Measurements from ENCODE around the gene ECT2L. TPM values are rescaled to one million over a fixed set of nuclear protein-coding genes. Genes with fewer than 3 reads are reported as not detected.

ECT2L gene
- total RNA-seq, 1 donor from 2014 or later: not detected

- no peak overlapping the region for H2AFZ ChIP-seq (ENCODE audit: low read depth, low read length)
- H3K27me3 ChIP-seq (ENCODE audit: insufficient read depth, low read length): no peaks in the 10 kb centered on the region
- H3K4me3 ChIP-seq (ENCODE audit: insufficient read depth, low read depth, low read length): no peak overlapping the region
- H3K36me3 ChIP-seq (ENCODE audit: insufficient read depth, low read length): no peaks in the 10 kb centered on the region
- FAIRE-seq (no peak), DNase-seq (ENCODE audit: low read depth) (no peak)
- no peak overlapping the region for H3K4me2 ChIP-seq (ENCODE audit: low read length)
- no peak overlapping the region for H3K9ac ChIP-seq (ENCODE audit: low read length)
- H3K27ac ChIP-seq (ENCODE audit: low read depth, low read length): no peak overlapping the region
- TF ChIP-seq EZH2 (IDR thresholded peaks at IDR 0.05; ENCODE audit: insufficient read depth, low read length) (no peak), CTCF (IDR thresholded peaks at IDR 0.05; ENCODE audit: insufficient read depth, low read depth, low read length) (no peak)
- no peaks in the 10 kb centered on the region for H4K20me1 ChIP-seq (ENCODE audit: insufficient read depth, low read length)
- Mint-ChIP-seq H3K27me3 (ENCODE audit: low read depth, unreplicated experiment) (no peaks in the 10 kb centered on the region), H3K4me3 (ENCODE audit: unreplicated experiment) (no peak overlapping the region), H3K4me1 (ENCODE audit: low read depth, unreplicated experiment) (no peaks in the 10 kb centered on the region), H3K27ac (ENCODE audit: unreplicated experiment) (no peak overlapping the region), H3K9me3 (ENCODE audit: unreplicated experiment) (no peaks in the 10 kb centered on the region), H3K36me3 (ENCODE audit: low read depth, unreplicated experiment) (no peaks in the 10 kb centered on the region)
- H3K79me2 ChIP-seq (ENCODE audit: insufficient read depth, low read length): no peaks in the 10 kb centered on the region
- H3K9me3 ChIP-seq (ENCODE audit: insufficient read depth, low read depth, low read length): no peaks in the 10 kb centered on the region
- H3K4me1 ChIP-seq (ENCODE audit: insufficient read depth, low read length): no peaks in the 10 kb centered on the region
These were observed 16.0 kb downstream of the ECT2L start for GRCh38 chr6:138811866-138812265.

DNA sequence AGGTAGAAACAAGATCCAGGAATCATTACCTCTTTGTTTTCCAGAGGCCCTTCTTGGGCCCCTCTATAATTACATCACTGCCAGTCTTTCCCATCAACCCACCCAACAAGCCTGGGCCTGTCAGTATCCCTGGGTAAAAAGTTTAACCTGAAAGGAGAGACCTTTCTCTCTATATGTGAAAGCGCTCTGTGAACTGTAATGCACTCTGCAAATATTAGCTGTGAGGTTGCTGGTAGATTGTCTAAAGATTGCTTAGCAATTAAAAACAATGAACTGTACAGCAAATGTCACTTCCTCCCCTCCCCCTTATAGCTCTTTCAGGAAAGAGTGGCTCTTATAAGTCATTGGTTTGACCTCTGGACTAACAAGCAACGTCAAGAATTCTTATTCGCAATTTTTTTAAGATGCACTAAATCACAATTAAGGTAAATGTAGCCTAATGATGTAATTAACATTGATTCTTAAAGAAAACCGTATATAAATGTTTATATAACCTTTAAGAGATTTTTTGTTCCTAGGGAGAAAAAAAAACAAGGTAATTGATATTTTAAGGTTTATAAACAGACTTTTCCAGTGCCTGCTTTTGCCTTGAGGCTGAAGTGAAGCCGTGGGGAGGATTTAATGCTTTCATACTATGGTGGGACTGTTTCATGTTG lies 18.4 kb downstream of the ECT2L start:
- no peaks in the 10 kb centered on the region for H4K20me1 ChIP-seq (ENCODE audit: insufficient read depth, low read length)
- no peaks in the 10 kb centered on the region for H3K9me3 ChIP-seq (ENCODE audit: insufficient read depth, low read depth, low read length)
- FAIRE-seq (no peak), DNase-seq (ENCODE audit: low read depth) (no peak)
- no peak overlapping the region for H3K9ac ChIP-seq (ENCODE audit: low read length)
- TF ChIP-seq EZH2 (IDR thresholded peaks at IDR 0.05; ENCODE audit: insufficient read depth, low read length) (no peak), CTCF (IDR thresholded peaks at IDR 0.05; ENCODE audit: insufficient read depth, low read depth, low read length) (no peak)
- H3K36me3 ChIP-seq (ENCODE audit: insufficient read depth, low read length): no peaks in the 10 kb centered on the region
- no peak overlapping the region for H3K27ac ChIP-seq (ENCODE audit: low read depth, low read length)
- no peak overlapping the region for H3K4me2 ChIP-seq (ENCODE audit: low read length)
- H2AFZ ChIP-seq (ENCODE audit: low read depth, low read length): no peak overlapping the region
- Mint-ChIP-seq H3K9me3 (ENCODE audit: unreplicated experiment) (no peaks in the 10 kb centered on the region), H3K4me3 (ENCODE audit: unreplicated experiment) (no peak overlapping the region), H3K27ac (ENCODE audit: unreplicated experiment) (peak overlapping the region; percentile 54), H3K4me1 (ENCODE audit: low read depth, unreplicated experiment) (peaks cover 14% of the 10 kb centered on the region), H3K27me3 (ENCODE audit: low read depth, unreplicated experiment) (no peaks in the 10 kb centered on the region), H3K36me3 (ENCODE audit: low read depth, unreplicated experiment) (no peaks in the 10 kb centered on the region)
- peaks cover 8% of the 10 kb centered on the region for H3K4me1 ChIP-seq (ENCODE audit: insufficient read depth, low read length)
- H3K79me2 ChIP-seq (ENCODE audit: insufficient read depth, low read length): no peaks in the 10 kb centered on the region
- H3K27me3 ChIP-seq (ENCODE audit: insufficient read depth, low read length): no peaks in the 10 kb centered on the region
- H3K4me3 ChIP-seq (ENCODE audit: insufficient read depth, low read depth, low read length): no peak overlapping the region

DNA sequence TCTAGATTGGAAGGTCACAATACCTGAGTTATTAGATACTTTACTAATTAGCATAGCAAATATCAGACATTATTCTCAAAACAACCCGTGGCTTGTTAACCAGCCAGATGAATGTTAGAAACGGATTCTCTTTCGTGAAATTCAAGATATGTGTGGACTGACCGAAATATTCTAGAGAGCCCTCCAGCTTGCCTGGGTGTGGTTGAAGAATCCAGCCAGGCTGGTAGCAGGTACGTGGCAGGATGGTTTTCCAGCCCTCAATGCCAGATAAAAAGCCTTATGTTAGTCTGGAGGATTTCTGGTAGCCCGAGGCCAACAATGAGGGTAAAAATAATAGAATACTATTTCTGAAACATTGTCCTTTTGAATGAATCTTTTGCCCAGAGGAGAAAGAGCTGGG lies 19.3 kb downstream of the ECT2L start:
- DNase-seq (ENCODE audit: low read depth): no peak
- H3K4me1 Mint-ChIP-seq (ENCODE audit: low read depth, unreplicated experiment): peaks cover 21% of the 10 kb centered on the region
- no peaks in the 10 kb centered on the region for H3K36me3 ChIP-seq (ENCODE audit: insufficient read depth, low read length)
- H3K36me3 Mint-ChIP-seq (ENCODE audit: low read depth, unreplicated experiment): no peaks in the 10 kb centered on the region
- H3K4me3 Mint-ChIP-seq (ENCODE audit: unreplicated experiment): no peak overlapping the region
- no peak overlapping the region for H2AFZ ChIP-seq (ENCODE audit: low read depth, low read length)
- no peak overlapping the region for H3K4me2 ChIP-seq (ENCODE audit: low read length)
- H3K27ac ChIP-seq (ENCODE audit: low read depth, low read length): no peak overlapping the region
- no peaks in the 10 kb centered on the region for H3K9me3 ChIP-seq (ENCODE audit: insufficient read depth, low read depth, low read length)
- H3K27ac Mint-ChIP-seq (ENCODE audit: unreplicated experiment): no peak overlapping the region
- peaks cover 8% of the 10 kb centered on the region for H3K4me1 ChIP-seq (ENCODE audit: insufficient read depth, low read length)
- H3K27me3 ChIP-seq (ENCODE audit: insufficient read depth, low read length): no peaks in the 10 kb centered on the region
- no peaks in the 10 kb centered on the region for H3K9me3 Mint-ChIP-seq (ENCODE audit: unreplicated experiment)
- H3K9ac ChIP-seq (ENCODE audit: low read length): no peak overlapping the region
- no peak for FAIRE-seq
- no peak overlapping the region for H3K4me3 ChIP-seq (ENCODE audit: insufficient read depth, low read depth, low read length)
- H4K20me1 ChIP-seq (ENCODE audit: insufficient read depth, low read length): no peaks in the 10 kb centered on the region
- no peaks in the 10 kb centered on the region for H3K79me2 ChIP-seq (ENCODE audit: insufficient read depth, low read length)
- H3K27me3 Mint-ChIP-seq (ENCODE audit: low read depth, unreplicated experiment): no peaks in the 10 kb centered on the region
- TF ChIP-seq CTCF (IDR thresholded peaks at IDR 0.05; ENCODE audit: insufficient read depth, low read depth, low read length) (no peak), EZH2 (IDR thresholded peaks at IDR 0.05; ENCODE audit: insufficient read depth, low read length) (no peak)
